Measurements from ENCODE around the gene SIMC1. TPM values are rescaled to one million over a fixed set of nuclear protein-coding genes. Genes with fewer than 3 reads are reported as not detected.

The SIMC1 gene
- total RNA-seq, 1 experiment from 2014 or later, result 25.4 TPM

DNA sequence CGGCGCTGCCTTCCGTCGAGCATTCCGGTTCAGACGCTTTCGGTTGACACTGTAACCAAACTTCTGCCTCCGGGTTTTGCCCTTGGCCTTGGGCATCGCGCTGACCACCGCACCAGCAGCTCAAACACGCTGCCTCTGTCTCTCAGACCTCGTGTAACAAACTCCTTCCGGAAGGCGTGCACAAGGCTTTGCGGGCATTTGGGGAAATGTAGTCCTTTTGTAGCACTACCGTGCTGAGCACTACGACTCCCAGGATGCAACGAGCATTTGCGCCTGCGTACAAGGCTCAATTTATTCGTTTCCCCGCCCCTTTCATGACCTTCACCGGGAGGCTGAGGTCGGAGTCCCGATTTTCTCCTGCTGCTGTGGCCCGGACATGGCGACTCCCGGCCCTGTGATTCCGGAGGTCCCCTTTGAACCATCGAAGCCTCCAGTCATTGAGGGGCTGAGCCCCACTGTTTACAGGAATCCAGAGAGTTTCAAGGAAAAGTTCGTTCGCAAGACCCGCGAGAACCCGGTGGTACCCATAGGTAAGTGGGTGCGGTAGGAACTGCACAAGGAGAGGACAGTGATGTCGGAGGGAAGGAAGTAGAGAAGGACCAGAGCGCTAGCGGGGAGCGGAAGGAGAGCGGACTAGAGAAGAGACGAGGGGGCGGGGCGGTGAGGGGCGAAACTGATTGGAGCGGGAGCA is 150.4 kb downstream of the SIMC1 start, which contains the start of the genes HIGD2A and NOP16:
Gene HIGD2A (plus strand): TSS at position 308 of the 691 bp plus-strand sequence. CDS start 69 bp downstream, at position 377.
Gene NOP16 (minus strand): TSS at position 155 of the 691 bp plus-strand sequence. CDS start 59 bp downstream, at position 96.
- Mint-ChIP-seq H3K9me3 (ENCODE audit: unreplicated experiment) (no peaks in the 10 kb centered on the region), H3K36me3 (ENCODE audit: insufficient read depth, unreplicated experiment) (peaks cover 95% of the 10 kb centered on the region), H3K27me3 (ENCODE audit: insufficient read depth, unreplicated experiment) (no peaks in the 10 kb centered on the region), H3K4me1 (ENCODE audit: insufficient read depth, unreplicated experiment) (peaks cover 22% of the 10 kb centered on the region), H3K27ac (ENCODE audit: low read depth, unreplicated experiment) (peak within 1 kb of the TSS; percentile 99), H3K4me3 (ENCODE audit: unreplicated experiment) (peak within 1 kb of the TSS; percentile 98)
- ChIA-PET CTCF (interaction anchor here (0.7 to 1.6 kb wide), 5 partner anchors 26 to 59 kb away, joined by 3 to 5 read pairs (median 4); partner anchors contain the start of genes FAF2 and KIAA1191), POLR2A (interaction anchor here (0.5 to 6.7 kb wide), 19 partner anchors 9 to 1127 kb away, joined by 3 to 110 read pairs (median 5); partner anchors contain the start of genes CLTB, FAF2, GRK6 and KIAA1191)
- DNase-seq (ENCODE audit: unreplicated experiment), result peak; percentile 100
- TF ChIP-seq, protein P1, sequence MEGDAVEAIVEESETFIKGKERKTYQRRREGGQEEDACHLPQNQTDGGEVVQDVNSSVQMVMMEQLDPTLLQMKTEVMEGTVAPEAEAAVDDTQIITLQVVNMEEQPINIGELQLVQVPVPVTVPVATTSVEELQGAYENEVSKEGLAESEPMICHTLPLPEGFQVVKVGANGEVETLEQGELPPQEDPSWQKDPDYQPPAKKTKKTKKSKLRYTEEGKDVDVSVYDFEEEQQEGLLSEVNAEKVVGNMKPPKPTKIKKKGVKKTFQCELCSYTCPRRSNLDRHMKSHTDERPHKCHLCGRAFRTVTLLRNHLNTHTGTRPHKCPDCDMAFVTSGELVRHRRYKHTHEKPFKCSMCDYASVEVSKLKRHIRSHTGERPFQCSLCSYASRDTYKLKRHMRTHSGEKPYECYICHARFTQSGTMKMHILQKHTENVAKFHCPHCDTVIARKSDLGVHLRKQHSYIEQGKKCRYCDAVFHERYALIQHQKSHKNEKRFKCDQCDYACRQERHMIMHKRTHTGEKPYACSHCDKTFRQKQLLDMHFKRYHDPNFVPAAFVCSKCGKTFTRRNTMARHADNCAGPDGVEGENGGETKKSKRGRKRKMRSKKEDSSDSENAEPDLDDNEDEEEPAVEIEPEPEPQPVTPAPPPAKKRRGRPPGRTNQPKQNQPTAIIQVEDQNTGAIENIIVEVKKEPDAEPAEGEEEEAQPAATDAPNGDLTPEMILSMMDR (IDR thresholded peaks at IDR 0.05; ENCODE audit: unreplicated experiment), result no peak
- BruUV-seq (replicated peaks), result no TSS peak
- intact Hi-C loops (cut with micrococcal nuclease), result loop anchor here (10.0 kb wide), 1 partner anchor 574 kb away; no protein-coding TSS in a partner anchor

DNA sequence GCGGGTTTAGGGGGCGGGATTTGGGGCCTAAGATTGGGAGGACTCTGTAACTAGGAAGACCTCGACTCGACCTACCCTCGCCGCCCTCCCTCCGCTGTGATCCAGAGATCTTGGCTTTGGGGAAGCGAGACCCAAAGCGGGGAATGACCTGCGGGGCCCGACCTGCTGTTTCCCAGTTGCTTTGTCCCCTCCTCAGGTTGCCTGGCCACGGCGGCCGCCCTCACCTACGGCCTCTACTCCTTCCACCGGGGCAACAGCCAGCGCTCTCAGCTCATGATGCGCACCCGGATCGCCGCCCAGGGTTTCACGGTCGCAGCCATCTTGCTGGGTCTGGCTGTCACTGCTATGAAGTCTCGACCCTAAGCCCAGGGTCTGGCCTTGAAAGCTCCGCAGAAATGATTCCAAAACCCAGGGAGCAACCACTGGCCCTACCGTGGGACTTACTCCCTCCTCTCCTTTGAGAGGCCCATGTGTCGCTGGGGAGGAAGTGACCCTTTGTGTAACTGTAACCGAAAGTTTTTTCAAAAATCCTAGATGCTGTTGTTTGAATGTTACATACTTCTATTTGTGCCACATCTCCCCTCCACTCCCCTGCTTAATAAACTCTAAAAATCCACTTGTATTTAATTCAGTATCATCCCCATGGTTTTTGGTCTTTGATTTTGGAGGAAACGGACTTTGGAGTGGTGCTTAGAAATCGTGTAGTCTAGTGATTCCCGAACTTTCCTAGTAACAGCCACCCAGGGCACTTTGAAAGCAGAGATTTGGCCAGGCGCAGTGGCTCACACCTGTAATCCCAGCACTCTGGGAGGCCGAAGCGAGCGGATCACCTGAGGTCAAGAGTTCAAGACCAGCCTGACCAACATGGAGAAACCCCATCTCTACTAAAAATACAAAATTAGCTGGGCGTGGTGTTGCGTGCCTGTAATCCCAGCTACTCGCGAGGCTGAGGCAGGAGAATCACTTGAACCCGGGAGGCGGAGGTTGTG is 151.2 kb downstream of the SIMC1 start:
- H3K36me3 Mint-ChIP-seq (ENCODE audit: insufficient read depth, unreplicated experiment), result peaks cover 91% of the 10 kb centered on the region
- H3K4me1 Mint-ChIP-seq (ENCODE audit: insufficient read depth, unreplicated experiment), result peaks cover 22% of the 10 kb centered on the region
- TF ChIP-seq, protein P1 (IDR thresholded peaks at IDR 0.05; ENCODE audit: unreplicated experiment), result no peak
- peak overlapping the region; percentile 99 for H3K27ac Mint-ChIP-seq (ENCODE audit: low read depth, unreplicated experiment)
- peak overlapping the region; percentile 98 for H3K4me3 Mint-ChIP-seq (ENCODE audit: unreplicated experiment)
- no peak for DNase-seq (ENCODE audit: unreplicated experiment)
- intact Hi-C loops (cut with micrococcal nuclease), result loop anchor here (10.0 kb wide), 1 partner anchor 575 kb away; no protein-coding TSS in a partner anchor
- H3K9me3 Mint-ChIP-seq (ENCODE audit: unreplicated experiment), result no peaks in the 10 kb centered on the region
- TSS peak; percentile 94 for BruUV-seq (replicated peaks)
- no peaks in the 10 kb centered on the region for H3K27me3 Mint-ChIP-seq (ENCODE audit: insufficient read depth, unreplicated experiment)
- POLR2A ChIA-PET, result interaction anchor here (0.5 to 6.7 kb wide), 12 partner anchors 10 to 660 kb away, joined by 3 to 110 read pairs (median 10); partner anchors contain the start of genes CLTB, FAF2, KIAA1191 and RNF44
- CTCF ChIA-PET, result interaction anchor here (0.6 to 1.6 kb wide), 2 partner anchors 26 to 173 kb away, joined by 3 to 5 read pairs; no protein-coding TSS in a partner anchor

DNA sequence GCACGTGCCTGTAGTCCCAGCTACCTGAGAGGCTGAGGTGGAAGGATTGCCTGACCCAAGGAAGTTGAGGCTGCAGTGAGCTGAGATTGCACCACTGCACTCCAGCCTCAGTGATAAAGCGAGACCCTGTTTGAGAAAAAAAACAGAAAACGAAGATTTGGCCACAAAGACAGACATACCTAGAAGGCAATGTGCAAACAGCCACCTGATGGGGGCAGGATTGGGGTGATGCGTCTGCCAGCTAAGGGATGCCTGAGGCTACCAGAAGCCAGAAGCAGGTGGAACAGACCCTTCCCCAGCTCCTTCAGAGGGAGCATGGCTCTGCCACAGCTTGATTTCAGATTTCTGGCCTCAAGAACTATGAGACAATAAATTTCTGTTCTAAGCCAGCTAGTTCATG is 153.3 kb downstream of the SIMC1 start:
- intact Hi-C loops (cut with micrococcal nuclease), result no loop called here
- no peak for DNase-seq (ENCODE audit: unreplicated experiment)
- TF ChIP-seq, protein P1 (IDR thresholded peaks at IDR 0.05; ENCODE audit: unreplicated experiment), result no peak
- no TSS peak for BruUV-seq (replicated peaks)
- Mint-ChIP-seq H3K27me3 (ENCODE audit: insufficient read depth, unreplicated experiment) (no peaks in the 10 kb centered on the region), H3K9me3 (ENCODE audit: unreplicated experiment) (no peaks in the 10 kb centered on the region), H3K4me1 (ENCODE audit: insufficient read depth, unreplicated experiment) (peaks cover 10% of the 10 kb centered on the region), H3K4me3 (ENCODE audit: unreplicated experiment) (no peak overlapping the region), H3K27ac (ENCODE audit: low read depth, unreplicated experiment) (no peak overlapping the region), H3K36me3 (ENCODE audit: insufficient read depth, unreplicated experiment) (peaks cover 86% of the 10 kb centered on the region)
- CTCF ChIA-PET, result interaction anchor here (0.5 to 1.1 kb wide), 5 partner anchors 9 to 662 kb away, joined by 3 to 5 read pairs (median 3); partner anchors contain the start of gene RNF44
- POLR2A ChIA-PET, result interaction anchor here (0.8 to 6.7 kb wide), 12 partner anchors 8 to 619 kb away, joined by 3 to 110 read pairs (median 4); partner anchors contain the start of genes CLTB, FAF2, KIAA1191 and RNF44
